Measurements from ENCODE around the gene WDR55.
A peak's percentile ranks its signal among the peaks of the same experiment; 100 is the strongest.
"Not testable (repeated sequence)": the region's sequence is repeated elsewhere in the genome, so short reads cannot be mapped to it uniquely, and the experiment has no call there.

WDR55 gene

GRCh38 chr5:140664359-140665119 lies at the start of gene WDR55:
Gene WDR55 (plus strand): TSS chr5:140664904. CDS start chr5:140664913, 9 bp downstream.
- DNase-seq: peak; percentile 95

- no peak for DNase-seq
These were observed 42.4 kb upstream of the WDR55 start for GRCh38 chr5:140622301-140622700.

GRCh38 chr5:140623061-140623460 lies 41.6 kb upstream of the WDR55 start:
- not testable (repeated sequence) for DNase-seq

DNA sequence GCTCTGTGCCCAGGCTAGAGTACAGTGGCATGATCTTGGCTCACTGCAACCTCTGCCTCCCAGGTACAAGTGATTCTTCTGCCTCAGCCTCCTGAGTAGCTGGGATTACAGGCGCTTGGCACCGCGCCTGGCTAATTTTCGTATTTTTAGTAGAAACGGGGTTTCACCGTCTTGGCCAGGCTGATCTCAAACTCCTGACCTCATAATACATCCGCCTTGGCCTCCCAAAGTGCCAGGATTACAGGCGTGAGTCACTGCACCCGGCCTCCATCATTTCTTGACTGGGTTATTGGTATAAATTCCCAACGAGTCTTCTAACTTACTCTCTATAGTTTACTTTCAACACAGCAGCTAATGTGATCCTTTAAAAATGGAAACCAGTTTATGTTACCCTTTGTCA lies 39.8 kb upstream of the WDR55 start:
- not testable (repeated sequence) for DNase-seq

DNA sequence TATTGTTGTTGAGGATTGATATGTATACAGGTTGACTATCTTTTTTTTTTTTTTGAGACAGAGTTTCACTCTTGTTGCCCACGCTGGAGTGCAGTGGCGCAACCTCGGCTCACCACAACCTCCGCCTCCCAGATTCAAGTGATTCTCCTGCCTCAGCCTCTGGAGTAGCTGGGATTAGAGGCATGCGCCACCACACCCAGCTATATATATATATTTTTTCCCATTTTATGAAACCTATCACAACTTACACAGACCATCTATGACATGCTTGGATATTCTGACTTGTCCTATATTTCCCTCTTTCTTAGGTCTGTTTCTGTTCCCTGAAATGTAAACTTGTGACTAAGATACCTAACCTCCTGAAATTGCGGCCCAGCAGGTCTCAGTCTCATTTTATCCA lies 36.7 kb upstream of the WDR55 start:
- DNase-seq: no peak

DNA sequence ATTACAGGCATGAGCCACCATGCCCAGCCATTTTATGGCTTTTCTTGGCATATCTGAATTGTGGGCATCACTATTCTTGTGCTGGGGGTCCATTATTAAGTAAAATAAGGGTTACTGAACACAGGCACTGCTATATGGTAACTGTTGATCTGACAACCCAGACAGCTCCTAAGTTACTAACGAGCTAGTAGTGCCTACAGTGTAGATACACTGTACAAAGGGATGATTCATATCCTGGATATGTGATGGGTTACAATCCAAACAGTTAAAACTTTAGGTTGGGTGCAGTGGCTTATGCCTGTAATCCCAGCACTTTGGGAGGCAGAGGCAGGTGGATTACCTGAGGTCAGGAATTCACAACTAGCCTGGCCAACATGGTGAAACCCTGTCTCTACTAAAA lies 36.0 kb upstream of the WDR55 start:
- DNase-seq: no peak

DNA sequence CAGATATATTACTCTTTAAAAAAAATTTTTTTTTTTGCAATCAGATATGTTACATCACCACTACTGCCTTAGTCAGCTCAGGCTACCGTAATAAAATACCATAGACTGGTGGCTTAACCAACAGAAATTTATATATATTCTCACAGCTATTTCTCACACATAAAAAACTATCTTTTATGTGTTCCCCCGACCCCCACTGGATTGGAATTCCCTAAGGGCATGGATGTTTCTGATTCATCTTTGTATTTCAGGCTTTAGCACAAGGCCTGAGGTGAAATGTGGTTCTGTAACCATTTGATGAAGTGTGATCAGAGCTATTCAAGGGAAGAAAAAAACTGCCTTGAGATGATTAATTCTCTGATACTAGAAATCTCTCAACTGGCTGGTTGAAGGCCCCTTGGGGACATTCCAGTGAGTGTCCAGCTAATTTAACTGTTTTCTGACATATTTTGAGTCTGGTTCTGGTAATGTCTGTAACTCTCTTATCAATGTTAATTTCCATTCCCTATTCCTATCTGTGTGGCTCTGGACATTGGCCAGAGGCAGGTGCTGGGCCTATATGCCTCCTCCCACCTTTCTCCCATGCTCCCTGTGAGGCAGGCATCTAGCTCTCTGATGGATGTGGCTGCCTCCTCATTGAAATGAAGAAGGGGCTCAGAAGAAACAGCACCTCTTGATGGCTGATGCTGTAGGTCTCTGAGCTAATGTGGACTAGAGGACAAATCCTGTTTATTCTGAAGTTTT lies 34.2 kb upstream of the WDR55 start:
- DNase-seq: no peak

- no peak for DNase-seq
These were observed 33.7 kb upstream of the WDR55 start for GRCh38 chr5:140631036-140631417.

- DNase-seq: no peak
These were observed 32.8 kb upstream of the WDR55 start for GRCh38 chr5:140631831-140632365.

GRCh38 chr5:140632366-140633020 lies 32.2 kb upstream of the WDR55 start:
- peak; percentile 39 for DNase-seq

DNA sequence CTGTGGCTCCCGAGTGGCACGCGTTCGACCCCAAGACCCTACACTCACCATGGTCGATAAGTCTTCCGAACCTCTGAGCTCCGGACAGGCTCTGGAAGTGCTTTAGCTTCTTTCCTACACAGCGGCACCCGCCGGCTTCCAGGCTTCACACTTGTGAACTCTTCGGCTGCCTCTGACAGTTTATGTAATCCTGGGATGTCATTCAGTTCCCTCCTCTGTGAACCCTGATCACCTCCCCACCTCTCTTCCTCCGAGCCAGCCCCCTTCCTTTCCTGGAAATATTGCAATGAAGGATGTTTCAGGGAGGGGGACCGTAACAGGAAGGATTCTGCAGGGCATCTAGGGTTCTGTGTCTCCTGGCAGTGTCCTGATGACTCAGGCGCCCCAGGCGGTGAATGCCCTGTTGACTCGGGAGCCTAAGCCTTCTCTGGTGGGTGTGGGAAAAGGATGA lies 31.7 kb upstream of the WDR55 start, which contains the start of gene CD14:
Gene CD14 (minus strand): TSS at position 155 of the 451 bp plus-strand sequence. CDS start 104 bp downstream, at position 51.
- DNase-seq: no peak

- no peak for DNase-seq
These were observed 31.2 kb upstream of the WDR55 start for GRCh38 chr5:140633501-140633900.

- DNase-seq: no peak
These were observed 30.6 kb upstream of the WDR55 start for GRCh38 chr5:140634103-140634502.

DNA sequence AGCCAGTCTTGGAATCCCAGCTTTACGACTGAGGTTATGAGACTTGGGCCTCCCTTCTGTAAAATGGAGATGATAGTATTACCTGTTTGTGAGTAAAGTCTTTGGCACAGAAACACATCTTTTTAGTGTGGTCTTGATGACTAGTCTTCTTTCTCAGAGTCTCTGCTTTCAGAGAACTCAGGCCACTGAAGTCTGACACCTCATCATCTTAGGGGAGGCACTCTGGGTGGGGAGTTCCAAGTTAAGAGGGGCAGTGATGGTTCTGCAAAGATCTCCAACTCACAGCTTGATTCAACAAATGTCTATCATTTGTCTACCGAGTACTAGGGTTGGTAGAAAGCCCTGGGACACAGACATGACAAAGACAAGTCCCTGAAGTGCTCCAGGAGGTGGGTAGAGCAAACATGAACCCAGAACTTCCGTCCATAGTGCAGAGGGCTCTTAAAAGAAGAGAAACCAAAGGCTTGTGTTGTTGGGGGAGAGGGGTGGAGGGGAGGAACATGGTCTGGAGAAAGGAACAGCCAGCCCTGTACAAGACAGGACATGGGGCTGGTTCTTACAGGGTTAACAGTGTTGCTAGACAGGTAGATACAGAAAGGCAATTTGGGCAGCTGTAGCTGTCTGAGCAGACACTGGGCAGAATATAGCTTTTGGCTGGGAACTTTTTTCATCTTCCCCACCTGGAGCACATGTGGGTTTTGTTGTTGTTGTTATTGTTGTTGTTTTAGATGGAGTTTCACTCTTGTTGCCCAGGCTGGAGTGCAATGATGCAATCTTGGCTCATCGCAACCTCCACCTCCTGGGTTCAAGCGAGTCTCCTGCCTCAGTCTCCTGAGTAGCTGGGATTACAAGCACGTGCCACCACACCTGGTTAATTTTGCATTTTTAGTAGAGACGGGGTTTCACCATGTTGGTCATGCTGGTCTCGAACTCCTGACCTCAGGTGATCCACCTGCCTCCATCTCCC lies 29.1 kb upstream of the WDR55 start:
- DNase-seq: no peak

- no peak for DNase-seq
These were observed 27.2 kb upstream of the WDR55 start for GRCh38 chr5:140637371-140638100.

GRCh38 chr5:140638898-140639147 lies 25.9 kb upstream of the WDR55 start:
- DNase-seq: not testable (repeated sequence)

GRCh38 chr5:140639148-140639981 lies 25.3 kb upstream of the WDR55 start, which contains the start of gene TMCO6:
Gene TMCO6 (plus strand): TSS chr5:140639451. CDS start chr5:140639528, 77 bp downstream.
- DNase-seq: peak; percentile 98

DNA sequence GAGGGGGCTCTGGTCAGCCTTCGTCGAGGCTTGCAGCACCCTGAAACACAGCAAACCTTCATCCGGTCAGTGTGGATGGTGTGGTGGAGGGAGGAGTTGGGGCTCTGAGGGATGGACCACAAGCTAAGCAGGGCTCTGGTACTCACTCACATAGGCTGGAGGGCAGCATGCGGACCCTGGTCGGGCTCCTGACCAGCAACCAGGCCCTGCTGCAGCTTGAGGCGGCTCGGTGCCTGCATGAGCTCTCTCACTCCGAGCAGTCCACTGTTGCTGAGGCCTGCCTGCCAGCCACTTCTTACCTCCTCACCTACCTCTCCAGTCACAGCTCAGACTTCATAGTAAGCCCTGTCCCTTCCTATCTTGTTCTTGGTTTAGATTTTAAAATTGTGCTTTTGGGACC lies 23.0 kb upstream of the WDR55 start:
- no peak for DNase-seq

DNA sequence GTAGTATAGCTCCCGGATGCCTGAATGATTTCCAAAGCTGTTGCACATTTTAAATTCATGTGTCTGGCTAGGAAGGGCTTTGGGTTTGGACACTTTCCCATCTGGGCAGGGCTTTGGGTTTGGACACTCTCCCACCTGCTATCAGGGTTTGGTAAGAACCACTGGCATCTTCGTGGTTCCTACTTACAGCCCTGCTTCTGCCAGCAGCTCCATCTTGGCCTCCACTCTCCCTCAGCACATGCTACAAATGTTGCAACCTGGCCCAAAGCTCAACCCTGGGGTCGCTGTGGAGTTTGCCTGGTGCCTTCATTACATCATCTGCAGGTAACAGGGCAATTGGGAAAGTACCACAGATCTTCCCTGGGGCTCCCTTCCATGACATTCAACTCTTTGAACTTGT lies 22.0 kb upstream of the WDR55 start:
- DNase-seq: no peak

DNA sequence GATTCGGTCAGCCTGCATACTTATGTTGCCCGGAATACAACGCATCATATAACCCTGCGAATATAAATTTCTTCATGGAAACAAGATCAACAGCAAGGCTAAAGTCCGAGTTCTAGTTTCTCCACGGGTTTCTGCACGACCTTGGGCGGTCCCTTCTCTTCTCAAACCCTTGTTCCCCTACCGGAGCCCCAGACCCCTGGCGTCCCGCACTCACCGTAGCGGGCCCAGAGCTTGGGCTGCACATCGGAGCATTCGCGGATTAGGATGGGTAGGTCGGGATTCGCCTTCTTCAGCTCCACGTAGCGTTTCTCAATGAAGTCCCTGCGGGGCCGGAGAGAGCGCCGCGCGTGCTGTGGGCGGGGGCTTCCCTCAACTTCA lies 17.7 kb upstream of the WDR55 start:
- no peak for DNase-seq

DNA sequence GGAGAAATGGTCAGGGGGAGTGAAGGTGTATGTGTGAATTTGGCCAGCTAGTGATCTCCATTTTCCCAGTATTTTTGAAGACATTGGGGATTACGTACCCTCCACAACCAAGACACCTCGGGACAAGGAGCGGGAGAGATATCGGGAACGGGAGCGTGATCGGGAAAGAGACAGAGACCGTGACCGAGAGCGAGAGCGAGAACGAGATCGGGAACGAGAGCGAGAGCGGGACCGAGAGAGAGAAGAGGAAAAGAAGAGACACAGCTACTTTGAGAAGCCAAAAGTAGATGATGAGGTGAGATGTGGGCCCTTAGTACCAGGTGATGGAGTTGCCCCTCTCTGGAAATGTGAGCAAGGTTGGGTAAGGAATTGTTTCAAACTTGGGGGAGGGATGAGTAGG lies 5.8 kb upstream of the WDR55 start:
- DNase-seq: no peak

All from stimulated activated CD4-positive, alpha-beta T cell treated with anti-CD3 and anti-CD28 coated beads, Interleukin-12 subunit alpha, Interleukin-12 subunit beta, amount 100 ng/mL, for 4 hours (primary cell).